GM10266 (cell line): ENCODE measurements around the gene NVL.

ENCODE experiments used
- DNase-seq: peaks from one replicate; pipeline ENCODE4 v3.0.0; 2012; ENCODE audit errors: extremely low spot score
- TF ChIP-seq, protein P1 (sequence below): IDR thresholded peaks from 2 replicates; pipeline ENCODE4 v1.5.1; 2012; ENCODE audit warnings: mild to moderate bottlenecking, low read depth; ENCODE audit not compliant: control insufficient read depth, insufficient read depth; ENCODE audit errors: missing control alignments

The NVL gene

DNA sequence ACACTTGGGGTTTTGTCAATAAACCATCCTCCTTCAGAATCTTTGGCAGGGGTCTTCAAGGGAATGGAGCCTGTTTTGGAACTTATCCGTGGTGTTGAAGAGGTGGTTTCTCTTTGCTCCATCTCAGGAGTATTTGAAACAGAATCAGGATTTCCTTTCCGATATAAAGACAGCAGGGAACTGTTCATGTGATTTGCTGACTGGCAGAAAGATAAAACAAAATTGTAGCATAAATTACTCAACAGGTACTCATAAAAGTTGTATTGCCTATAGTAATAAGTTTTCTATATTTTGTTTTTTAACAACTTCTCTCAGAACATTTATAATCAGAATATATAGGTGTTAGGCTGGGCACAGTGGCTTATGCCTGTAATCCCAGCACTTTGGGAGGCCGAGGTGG is 21.9 kb downstream of the NVL start:
- DNase-seq, result no peak
- TF ChIP-seq, protein P1, sequence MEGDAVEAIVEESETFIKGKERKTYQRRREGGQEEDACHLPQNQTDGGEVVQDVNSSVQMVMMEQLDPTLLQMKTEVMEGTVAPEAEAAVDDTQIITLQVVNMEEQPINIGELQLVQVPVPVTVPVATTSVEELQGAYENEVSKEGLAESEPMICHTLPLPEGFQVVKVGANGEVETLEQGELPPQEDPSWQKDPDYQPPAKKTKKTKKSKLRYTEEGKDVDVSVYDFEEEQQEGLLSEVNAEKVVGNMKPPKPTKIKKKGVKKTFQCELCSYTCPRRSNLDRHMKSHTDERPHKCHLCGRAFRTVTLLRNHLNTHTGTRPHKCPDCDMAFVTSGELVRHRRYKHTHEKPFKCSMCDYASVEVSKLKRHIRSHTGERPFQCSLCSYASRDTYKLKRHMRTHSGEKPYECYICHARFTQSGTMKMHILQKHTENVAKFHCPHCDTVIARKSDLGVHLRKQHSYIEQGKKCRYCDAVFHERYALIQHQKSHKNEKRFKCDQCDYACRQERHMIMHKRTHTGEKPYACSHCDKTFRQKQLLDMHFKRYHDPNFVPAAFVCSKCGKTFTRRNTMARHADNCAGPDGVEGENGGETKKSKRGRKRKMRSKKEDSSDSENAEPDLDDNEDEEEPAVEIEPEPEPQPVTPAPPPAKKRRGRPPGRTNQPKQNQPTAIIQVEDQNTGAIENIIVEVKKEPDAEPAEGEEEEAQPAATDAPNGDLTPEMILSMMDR, result no peak

DNA sequence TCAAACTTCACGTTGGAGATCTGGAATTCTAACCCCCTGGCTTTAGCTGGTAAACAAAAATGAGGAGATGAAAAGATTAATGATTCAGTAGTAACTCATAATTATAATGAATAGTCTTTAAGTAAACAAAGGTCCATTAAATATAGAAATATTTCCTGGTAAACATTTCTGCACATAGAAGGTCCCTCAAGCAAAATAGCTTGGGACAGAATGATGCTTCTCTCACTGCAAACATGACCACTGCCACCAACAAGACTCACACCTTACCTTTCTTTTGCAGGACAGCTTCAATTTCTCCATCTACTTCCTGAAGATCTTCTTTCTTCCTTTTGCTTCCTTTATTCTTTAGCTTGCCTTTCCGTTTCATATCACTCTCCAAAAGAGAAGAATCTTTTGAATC is 25.2 kb downstream of the NVL start:
- TF ChIP-seq, protein P1, result no peak
- no peak for DNase-seq

DNA sequence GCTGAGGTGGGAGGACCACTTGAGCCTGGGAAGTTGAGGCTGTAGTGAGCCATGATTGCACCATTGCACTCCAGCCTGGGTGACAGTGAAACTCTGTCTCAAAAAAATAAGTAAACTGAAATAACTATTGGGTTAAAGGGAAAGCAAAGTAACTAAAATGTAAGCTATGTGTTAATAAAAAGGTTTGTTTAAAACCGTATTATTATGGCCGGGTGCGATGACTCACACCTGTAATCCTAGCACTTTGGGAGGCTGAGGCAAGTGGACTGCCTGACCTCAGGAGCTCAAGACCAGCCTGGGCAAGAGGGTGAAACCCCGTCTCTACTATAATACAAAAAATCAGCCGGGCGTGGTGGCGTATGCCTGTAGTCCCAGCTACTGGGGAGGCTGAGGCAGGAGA is 27.0 kb downstream of the NVL start:
- TF ChIP-seq, protein P1, result no peak
- no peak for DNase-seq

DNA sequence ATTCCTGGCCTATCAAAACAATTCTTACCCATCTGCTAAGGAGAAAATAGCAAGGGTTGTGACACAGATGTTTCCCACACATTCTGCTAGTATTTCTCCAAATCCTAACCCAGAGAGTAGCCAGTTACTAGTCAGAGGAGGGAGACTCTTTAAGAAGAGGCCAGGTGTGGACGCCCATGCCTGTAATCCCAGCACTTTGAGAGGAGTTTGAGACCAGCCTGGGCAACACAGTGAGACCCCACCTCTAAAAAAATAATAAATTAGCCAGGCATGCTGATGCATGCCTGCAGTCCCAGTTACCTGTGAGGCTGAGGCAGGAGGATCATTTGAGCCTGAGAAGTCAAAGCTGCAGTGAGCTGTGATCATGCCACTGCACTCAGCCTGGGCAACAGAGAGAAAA is 28.6 kb downstream of the NVL start:
- DNase-seq, result no peak
- TF ChIP-seq, protein P1, result no peak

DNA sequence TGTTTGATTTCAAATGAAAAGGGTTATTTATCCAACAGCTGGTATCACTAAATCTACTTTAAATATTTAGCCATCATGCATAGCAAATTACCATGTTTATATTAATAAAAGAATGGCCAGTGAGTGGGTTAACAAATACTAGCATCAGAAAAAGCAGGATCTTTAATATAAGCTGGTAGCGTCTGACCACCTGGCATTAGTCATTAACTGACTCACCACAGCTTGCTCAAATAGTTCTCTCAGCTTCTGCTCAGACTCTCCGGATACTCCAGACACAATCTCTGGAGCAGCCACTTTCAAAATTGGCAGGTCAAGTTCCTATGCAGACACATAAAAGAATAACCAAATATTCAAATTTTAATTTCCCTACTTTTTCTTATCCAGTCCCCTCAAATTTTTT is 29.6 kb downstream of the NVL start:
- TF ChIP-seq, protein P1, result no peak
- no peak for DNase-seq

- TF ChIP-seq, protein P1, result no peak
- DNase-seq, result no peak
These were observed 31.3 kb downstream of the NVL start for GRCh38 chr1:224298346-224299330.

DNA sequence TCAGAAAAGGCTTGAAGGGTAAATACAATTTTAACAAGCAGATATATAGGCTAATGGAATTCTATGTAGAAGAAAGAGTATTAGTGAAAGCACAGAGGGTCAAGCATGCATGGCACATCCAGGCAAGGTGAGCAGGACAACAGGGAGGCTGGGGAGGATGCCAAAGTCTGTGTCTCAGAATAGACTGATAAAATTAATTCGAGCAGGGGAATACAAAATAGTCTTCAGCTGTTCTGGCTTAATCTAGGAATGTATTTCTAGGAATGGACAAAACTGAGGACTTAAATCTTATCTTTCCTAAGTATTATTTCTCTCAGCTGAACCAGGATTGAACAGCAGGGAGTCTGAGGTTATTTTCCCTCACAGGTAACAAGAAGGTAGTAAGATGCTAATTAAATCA is 35.2 kb downstream of the NVL start:
- TF ChIP-seq, protein P1, result no peak
- no peak for DNase-seq
